HG02970 (cell line): ENCODE data around the gene LCN12.

Experiments
- ATAC-seq: cut with Tn5 transposase; IDR thresholded peaks from one replicate; pipeline ENCODE4 v1.9.1; 2021; ENCODE audit warnings: mild to moderate bottlenecking, moderate library complexity, moderate number of reproducible peaks; ENCODE audit not compliant: unreplicated experiment, low FRiP score

Gene LCN12

GRCh38 chr9:136956604-136957003 is 4.5 kb downstream of the LCN12 start:
- ATAC-seq: no peak

- ATAC-seq: no peak
These were observed 5.4 kb downstream of the LCN12 start for GRCh38 chr9:136957461-136957860.

GRCh38 chr9:136957901-136958300 is 5.8 kb downstream of the LCN12 start:
- no peak for ATAC-seq

GRCh38 chr9:136958473-136958872 is 6.4 kb downstream of the LCN12 start:
- no peak for ATAC-seq

DNA sequence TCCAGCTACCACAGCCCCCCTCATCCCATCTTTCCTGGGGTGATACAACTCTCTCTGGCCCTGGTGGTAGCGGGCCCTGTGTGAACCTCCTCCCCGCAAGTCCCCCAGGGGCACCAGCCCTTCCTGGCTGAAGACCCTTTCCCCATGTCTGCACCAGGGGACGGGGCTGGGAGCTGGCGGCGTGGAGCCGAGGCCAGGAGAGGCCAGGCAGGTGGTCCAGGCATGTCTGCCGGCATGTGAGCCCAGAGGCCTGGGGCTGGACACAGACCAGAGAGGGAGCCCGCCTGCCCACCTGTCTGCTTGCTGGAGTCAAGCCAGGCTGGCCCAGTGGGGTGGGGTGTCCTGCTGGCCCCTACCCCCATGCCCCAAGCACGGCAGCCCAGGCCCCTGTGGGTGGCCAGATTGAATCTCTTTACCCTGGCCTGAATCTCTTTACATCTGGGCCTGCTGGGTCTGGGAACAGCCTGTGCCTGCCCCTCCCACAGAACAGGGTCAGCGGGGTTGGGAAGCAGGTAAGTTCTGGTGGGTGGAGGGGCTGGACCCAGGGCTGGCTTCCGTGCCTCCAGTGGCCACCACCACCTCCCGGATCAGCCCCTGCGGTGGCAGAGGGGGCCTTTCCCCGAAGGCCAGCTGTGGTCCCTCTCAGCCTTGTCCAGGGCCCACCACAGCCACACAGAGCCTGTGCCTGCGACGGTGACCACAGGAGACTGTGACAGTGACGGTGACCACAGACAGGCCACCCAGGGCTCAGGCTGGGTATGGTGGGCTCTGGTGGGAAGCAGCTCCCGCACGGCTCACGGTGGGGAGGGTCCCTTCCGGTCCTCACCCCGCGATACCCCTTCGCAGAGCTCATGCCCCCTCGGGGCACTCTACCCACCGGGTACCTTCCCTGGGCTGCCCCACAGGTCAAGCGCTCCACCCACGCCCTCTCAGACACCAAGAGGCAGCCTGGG is 7.1 kb downstream of the LCN12 start:
- ATAC-seq: no peak

- ATAC-seq: no peak
These were observed 8.3 kb downstream of the LCN12 start for GRCh38 chr9:136960212-136960937.

DNA sequence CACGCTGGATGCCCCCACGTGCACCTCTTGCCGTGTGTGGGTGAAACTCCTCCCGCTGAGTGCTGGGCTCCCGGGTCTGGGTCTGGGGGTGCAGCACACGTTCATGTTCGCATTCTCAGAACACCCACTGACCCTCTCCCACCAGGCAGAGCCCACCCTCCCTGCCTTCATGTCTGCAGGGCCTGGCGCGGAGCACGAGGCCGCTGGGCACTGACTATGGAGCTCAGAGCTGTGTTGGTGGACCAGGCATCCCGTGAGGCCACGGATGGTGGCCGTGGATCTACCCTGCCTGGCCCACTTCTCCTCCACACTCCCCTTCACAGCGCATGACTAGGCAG is 8.8 kb downstream of the LCN12 start:
- ATAC-seq: no peak

- ATAC-seq: no peak
These were observed 9.4 kb downstream of the LCN12 start for GRCh38 chr9:136961279-136962065.

DNA sequence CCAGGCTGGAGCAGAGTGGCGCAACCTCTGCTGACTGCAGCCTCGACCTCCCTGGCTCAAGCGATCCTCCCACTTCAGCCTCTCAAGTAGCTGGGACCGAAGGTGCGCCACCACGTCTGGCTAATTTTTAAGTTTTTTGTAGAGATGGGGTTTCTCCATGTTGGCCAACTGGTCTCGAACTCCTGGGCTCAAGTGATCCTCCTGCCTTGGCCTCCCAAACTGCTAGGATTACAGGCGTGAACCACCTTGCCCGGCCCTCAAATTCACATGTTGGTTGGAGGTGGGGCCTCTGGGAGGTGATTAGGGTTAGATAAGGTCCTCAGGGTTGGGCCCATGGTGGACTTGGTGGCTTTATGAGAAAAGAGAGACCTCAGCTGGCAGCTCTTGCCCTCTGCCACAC is 10.1 kb downstream of the LCN12 start:
- ATAC-seq: no peak

GRCh38 chr9:136962701-136963248 is 10.7 kb downstream of the LCN12 start:
- no peak for ATAC-seq

- no peak for ATAC-seq
These were observed 11.3 kb downstream of the LCN12 start for GRCh38 chr9:136963341-136963740.

DNA sequence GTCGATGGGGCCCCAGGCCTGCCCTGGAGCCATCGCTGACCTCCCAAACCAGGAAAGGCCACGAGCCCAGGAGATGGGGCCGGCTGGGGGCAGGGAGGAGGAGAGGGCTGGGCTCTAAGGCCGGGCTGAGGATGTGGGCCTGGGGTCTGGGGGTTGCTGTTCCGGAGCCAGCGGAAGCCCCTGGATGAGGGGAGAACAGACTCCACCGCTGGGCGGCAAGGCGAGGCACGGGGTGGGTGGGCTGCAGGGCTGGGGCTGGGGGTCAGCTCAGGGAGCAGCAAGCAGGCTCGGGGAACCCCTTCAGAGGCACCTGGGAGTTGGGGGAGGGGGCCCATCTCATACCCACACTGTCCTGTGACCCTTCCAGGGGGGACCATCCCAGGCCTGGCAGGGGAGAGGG is 11.7 kb downstream of the LCN12 start:
- ATAC-seq: no peak

DNA sequence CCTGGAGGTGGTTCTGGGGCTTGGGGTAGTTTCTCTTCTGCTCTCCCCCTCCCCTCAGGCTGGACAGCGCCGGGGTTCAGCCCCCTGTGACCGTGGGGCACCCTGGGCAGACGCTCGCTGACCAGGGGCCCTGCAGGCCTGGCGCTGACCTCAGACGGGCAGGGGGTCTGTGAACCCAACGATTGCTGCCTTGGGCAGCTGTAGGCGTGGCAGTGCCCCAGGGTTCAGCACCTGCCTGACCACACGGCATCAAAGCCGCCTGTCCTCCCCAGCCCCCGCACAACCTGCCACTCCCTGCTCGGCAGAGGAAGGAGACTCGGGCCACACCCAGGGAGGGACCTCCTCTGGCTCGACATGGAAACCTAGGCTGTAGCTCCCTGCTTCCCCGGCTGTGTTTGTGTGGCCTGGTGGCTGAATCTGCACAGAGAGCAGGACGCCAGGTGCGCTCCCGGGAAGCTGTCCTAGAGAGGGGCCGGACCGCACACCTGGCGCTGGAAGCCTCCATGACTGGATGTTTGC is 12.2 kb downstream of the LCN12 start:
- ATAC-seq: no peak

DNA sequence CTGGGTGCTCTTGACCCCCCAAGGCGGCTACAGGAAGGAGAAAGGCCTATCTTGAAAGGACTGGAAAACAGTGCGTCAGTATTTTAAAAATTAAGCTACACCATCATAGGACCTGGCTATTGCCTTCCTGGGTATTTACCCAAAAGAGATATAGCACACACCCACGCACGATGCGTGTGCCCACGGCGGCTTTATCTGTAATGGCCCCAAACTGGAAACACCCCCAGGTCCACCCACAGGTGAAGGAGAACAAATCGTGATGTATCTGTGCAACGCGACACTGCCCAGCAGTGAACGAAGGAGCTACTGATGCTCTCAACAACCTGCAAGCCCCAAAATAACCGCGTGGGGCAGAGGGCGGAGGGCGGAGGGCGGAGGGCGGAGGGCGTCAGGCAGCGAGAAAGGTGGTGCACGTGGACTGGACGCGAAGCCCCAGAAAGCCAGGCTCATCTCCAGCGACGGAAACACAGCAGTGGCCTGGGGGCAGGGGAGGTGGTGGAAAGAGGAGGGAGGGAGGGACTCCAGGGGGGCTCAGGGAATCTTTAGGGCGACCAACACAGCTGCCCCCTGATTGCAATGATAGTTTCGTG is 12.9 kb downstream of the LCN12 start:
- no peak for ATAC-seq

- ATAC-seq: no peak
These were observed 13.9 kb downstream of the LCN12 start for GRCh38 chr9:136965771-136966484.

DNA sequence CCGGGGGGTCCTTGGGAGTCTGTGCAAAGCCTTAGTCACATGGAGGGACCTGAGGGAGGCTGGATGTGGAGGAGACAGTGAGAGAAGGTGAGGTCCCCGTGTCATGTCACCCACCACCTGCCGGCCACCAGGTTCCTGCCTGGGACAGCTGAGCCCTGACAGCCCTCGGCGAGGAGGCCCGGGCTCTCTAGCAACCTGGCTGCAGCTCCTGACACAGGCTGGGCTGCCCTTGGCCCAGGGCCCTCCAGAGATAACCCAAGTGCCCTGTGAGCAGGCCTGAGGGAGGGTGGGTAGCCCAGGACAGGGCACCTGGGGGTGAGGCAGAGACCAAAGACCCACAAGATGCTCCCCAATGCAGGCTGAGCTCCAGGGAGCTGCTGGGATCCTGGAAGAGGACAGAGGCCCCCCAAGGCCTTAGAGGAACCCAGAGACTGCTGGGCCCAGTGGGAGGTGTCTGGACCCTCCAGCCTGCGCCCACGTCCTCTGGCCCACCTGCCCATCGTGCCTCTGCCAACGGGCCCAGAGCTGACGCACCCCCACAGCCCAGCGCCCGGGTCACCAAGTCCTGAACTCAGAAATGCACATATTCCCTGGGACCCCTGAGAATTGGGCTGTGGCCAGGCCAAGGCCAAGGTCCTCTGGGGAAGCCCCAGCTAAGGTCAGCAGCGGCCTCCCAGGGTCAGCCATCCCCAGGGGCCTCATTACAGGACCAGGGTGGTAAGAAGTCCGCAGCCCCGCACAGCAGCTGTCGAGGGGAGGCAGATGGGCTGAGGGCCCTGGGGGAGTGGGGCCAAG is 16.5 kb downstream of the LCN12 start:
- ATAC-seq: no peak

DNA sequence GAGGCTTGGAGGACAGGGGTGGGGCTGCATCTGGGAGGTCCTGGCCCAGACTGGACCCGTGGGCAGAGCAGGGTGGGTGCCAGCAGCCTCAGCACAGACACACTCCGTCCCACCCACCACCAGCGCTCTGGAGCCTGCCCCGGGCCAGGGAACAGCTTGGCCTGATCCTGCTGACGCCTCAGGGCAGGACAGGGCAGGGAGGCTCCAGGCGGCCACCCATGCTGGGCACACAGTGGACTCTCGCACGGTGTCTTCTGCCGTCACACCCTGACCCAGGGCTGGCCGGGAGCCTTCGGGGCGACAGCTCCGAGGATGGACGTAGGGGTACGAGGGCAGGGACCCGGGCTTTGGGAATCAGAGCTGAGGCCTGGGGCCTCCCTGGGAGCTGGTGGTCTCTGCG is 17.1 kb downstream of the LCN12 start:
- no peak for ATAC-seq

DNA sequence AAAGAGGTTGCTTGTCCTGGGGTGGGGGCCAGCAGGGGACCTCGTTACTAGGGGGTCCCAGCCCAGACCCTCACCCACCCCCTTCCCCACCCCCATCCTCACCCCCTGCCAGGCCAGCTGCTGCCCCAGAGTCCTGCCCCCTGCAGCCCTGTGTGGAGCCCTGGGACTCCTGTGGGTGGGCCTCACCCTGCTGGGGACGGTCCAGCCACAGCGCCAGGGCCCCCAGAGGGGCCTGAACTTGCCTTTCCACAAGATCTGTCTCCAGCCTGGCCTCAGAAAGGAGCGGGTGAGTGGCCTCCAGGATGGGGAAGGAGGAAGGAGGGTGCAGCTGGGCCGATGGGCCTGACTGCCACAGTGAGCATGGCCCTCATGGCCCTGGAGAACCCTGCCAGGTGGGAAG is 17.7 kb downstream of the LCN12 start:
- no peak for ATAC-seq

GRCh38 chr9:136970361-136970760 is 18.3 kb downstream of the LCN12 start:
- ATAC-seq: no peak
